AG04449 (cell line): ENCODE data around the gene PPM1B.

ENCODE experiments used
- CTCF ChIA-PET: fragments of 350-600 bp; formaldehyde crosslinking; extraction: SDS; loops from one replicate; lab custom pipeline; 2021; ENCODE audit warnings: antibody characterized with exemption; lab: Yijun Ruan, JAX
- POLR2A ChIA-PET: fragments of 400-600, 350-600 bp; formaldehyde crosslinking; extraction: SDS; loops from one replicate; lab custom pipeline; 2020; ENCODE audit warnings: antibody characterized with exemption, inconsistent platforms; lab: Yijun Ruan, JAX
- DNase-seq: peaks from one replicate; pipeline ENCODE4 v3.0.0-alpha.2; 2010; ENCODE audit warnings: low read depth, low spot score
- H3K4me3 ChIP-seq: 2 replicates; pipeline ENCODE4 v1.5.1; 2011; ENCODE audit warnings: low read depth, mild to moderate bottlenecking, control low read depth, low read length
- CTCF ChIP-seq: IDR thresholded peaks from one replicate; pipeline ENCODE4 v1.5.1; 2011; ENCODE audit warnings: mild to moderate bottlenecking, moderate library complexity, low read length, control low read depth, inconsistent platforms; ENCODE audit not compliant: insufficient read depth; ENCODE audit errors: missing control alignments

Gene PPM1B

GRCh38 chr2:44197816-44198215 is 29.1 kb downstream of the PPM1B start:
- TF ChIP-seq CTCF, result no peak
- DNase-seq, result no peak
- ChIA-PET POLR2A (no interaction called here), CTCF (no interaction called here)
- H3K4me3 ChIP-seq, result no peak overlapping the region

- CTCF ChIA-PET, result no interaction called here
- DNase-seq, result no peak
- POLR2A ChIA-PET, result no interaction called here
- no peak for TF ChIP-seq CTCF
- no peak overlapping the region for H3K4me3 ChIP-seq
Observed at GRCh38 chr2:44200011-44200410, 31.3 kb downstream of the PPM1B start.

- TF ChIP-seq CTCF, result no peak
- DNase-seq, result no peak
- no peak overlapping the region for H3K4me3 ChIP-seq
- ChIA-PET POLR2A (no interaction called here), CTCF (no interaction called here)
Observed at GRCh38 chr2:44200759-44201158, 32.1 kb downstream of the PPM1B start.

GRCh38 chr2:44201648-44202165 is 33.0 kb downstream of the PPM1B start:
- no peak overlapping the region for H3K4me3 ChIP-seq
- CTCF ChIA-PET, result interaction anchor here (1.0 kb wide), 2 partner anchors 17 to 158 kb away, joined by 3 read pairs; no protein-coding TSS in a partner anchor
- DNase-seq, result no peak
- POLR2A ChIA-PET, result no interaction called here
- no peak for TF ChIP-seq CTCF

GRCh38 chr2:44203542-44203941 is 34.9 kb downstream of the PPM1B start:
- ChIA-PET CTCF (no interaction called here), POLR2A (no interaction called here)

GRCh38 chr2:44205169-44205568 is 36.5 kb downstream of the PPM1B start:
- CTCF ChIA-PET, result no interaction called here
- H3K4me3 ChIP-seq, result no peak overlapping the region
- POLR2A ChIA-PET, result no interaction called here
- no peak for TF ChIP-seq CTCF
- no peak for DNase-seq

More at GRCh38 chr2:44203542-44203941, 34.9 kb downstream of the PPM1B start:
- TF ChIP-seq CTCF, result no peak
- no peak for DNase-seq
- no peak overlapping the region for H3K4me3 ChIP-seq
